ENCODE data around the gene DTWD2.

DNA sequence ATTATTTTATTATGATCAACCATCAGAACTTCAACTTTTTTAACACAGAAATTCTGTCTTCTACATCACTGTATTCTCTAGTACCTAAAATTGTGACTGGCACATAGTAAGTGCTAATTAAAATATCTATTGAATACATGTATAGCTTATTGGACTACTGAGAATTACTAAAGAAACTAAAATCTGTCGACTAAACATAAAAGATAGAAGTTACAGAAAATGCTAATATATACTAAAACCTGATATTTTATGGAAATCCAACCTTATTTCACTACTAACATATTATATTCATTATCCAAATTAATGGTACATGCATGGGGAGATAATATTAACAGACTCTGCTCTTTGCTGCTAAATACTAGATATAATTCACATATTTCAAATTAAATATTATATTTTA is 153.6 kb downstream of the DTWD2 start:
- TF ChIP-seq, protein P1, sequence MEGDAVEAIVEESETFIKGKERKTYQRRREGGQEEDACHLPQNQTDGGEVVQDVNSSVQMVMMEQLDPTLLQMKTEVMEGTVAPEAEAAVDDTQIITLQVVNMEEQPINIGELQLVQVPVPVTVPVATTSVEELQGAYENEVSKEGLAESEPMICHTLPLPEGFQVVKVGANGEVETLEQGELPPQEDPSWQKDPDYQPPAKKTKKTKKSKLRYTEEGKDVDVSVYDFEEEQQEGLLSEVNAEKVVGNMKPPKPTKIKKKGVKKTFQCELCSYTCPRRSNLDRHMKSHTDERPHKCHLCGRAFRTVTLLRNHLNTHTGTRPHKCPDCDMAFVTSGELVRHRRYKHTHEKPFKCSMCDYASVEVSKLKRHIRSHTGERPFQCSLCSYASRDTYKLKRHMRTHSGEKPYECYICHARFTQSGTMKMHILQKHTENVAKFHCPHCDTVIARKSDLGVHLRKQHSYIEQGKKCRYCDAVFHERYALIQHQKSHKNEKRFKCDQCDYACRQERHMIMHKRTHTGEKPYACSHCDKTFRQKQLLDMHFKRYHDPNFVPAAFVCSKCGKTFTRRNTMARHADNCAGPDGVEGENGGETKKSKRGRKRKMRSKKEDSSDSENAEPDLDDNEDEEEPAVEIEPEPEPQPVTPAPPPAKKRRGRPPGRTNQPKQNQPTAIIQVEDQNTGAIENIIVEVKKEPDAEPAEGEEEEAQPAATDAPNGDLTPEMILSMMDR (IDR thresholded peaks at IDR 0.05), result no peak
- TF ChIP-seq POLR2A (IDR thresholded peaks at IDR 0.05; ENCODE audit: low read depth) (no peak), POLR2AphosphoS5 (IDR thresholded peaks at IDR 0.05) (no peak), EP300 (IDR thresholded peaks at IDR 0.05) (no peak)

Data from esophagus muscularis mucosa (tissue), 4 donors.